Endothelial cell of umbilical vein (primary cell): ENCODE measurements around the gene LYRM2. TPM values are rescaled to one million over a fixed set of nuclear protein-coding genes. Genes with fewer than 3 reads are reported as not detected.

Experiments used
- BruUV-seq: library from RNA; stranded (reverse); fragments of 400-500 nt; replicated peaks from 2 replicates; lab custom pipeline; 2021; lab: Mats Ljungman, UMichigan
- CTCF ChIA-PET: fragments of 300-600, 350-600 bp; sonication (Branson Sonifier 250); formaldehyde crosslinking; loops from one replicate; lab custom pipeline; 2021; ENCODE audit warnings: antibody characterized with exemption, inconsistent platforms; lab: Charles Lee
- POLR2A ChIA-PET: fragments of 300-600, 350-600 bp; sonication (Branson Sonifier 250); formaldehyde crosslinking; loops from one replicate; lab custom pipeline; 2021; ENCODE audit warnings: antibody characterized with exemption, inconsistent platforms; lab: Charles Lee
- DNase-seq: peaks from one replicate; pipeline ENCODE4 v3.0.0-alpha.2; 2011; ENCODE audit warnings: low read depth, low spot score
- FAIRE-seq: peaks from 2 replicates; lab custom pipeline; 2011; peaks lifted over from hg19 to GRCh38; lab: Jason Lieb, UNC
- H2AFZ ChIP-seq: 2 replicates; pipeline ENCODE4 v1.6.0; 2012; ENCODE audit warnings: low read depth, low read length, control low read depth, inconsistent platforms
- H3K27ac ChIP-seq: 2 replicates; pipeline ENCODE4 v1.5.1; 2011; ENCODE audit warnings: low read depth, mild to moderate bottlenecking, control low read depth, low read length, moderate library complexity; ENCODE audit not compliant: insufficient read depth
- H3K27me3 ChIP-seq, 2 experiments: 2 replicates each; pipeline versions ENCODE4 v1.6.0 to v1.6.1; 2011; ENCODE audit warnings: low read length in 2 of 2, mixed read lengths in 1 of 2; ENCODE audit not compliant: control insufficient read depth in 2 of 2, insufficient read depth in 2 of 2
- H3K36me3 ChIP-seq, 2 experiments: 2 replicates in 1 of 2; 3 replicates in 1 of 2; pipeline ENCODE4 v1.5.1; 2011; ENCODE audit warnings: low read length in 2 of 2, mild to moderate bottlenecking in 1 of 2, moderate library complexity in 1 of 2; ENCODE audit not compliant: control insufficient read depth in 2 of 2, insufficient read depth in 2 of 2; ENCODE audit errors: extremely low read depth in 1 of 2
- H3K4me1 ChIP-seq: 3 replicates; pipeline ENCODE4 v1.5.1; 2011; ENCODE audit warnings: mild to moderate bottlenecking, low read length; ENCODE audit not compliant: control insufficient read depth, insufficient read depth; ENCODE audit errors: extremely low read depth
- H3K4me2 ChIP-seq: 2 replicates; pipeline ENCODE4 v1.6.1; 2011; ENCODE audit warnings: low read length, control low read depth, mixed read lengths; ENCODE audit not compliant: insufficient read depth
- H3K4me3 ChIP-seq, 3 experiments: fragments of 200-600 bp in 1 of 3; sonication (generic), shearing (Covaris generic) in 1 of 3; replicated peaks in 1 of 3; 2 replicates each; pipeline ENCODE4 v1.5.1; 2011 to 2016; ENCODE audit warnings: control low read depth in 3 of 3, low read length in 3 of 3, mild to moderate bottlenecking in 2 of 3, inconsistent platforms in 1 of 3, low read depth in 1 of 3, moderate library complexity in 1 of 3; ENCODE audit not compliant: insufficient read depth in 1 of 3
- H3K79me2 ChIP-seq: 2 replicates; pipeline ENCODE4 v1.6.0; 2012; ENCODE audit warnings: low read length, inconsistent platforms; ENCODE audit not compliant: control insufficient read depth, insufficient read depth
- H3K9ac ChIP-seq: replicated peaks from 2 replicates; pipeline ENCODE3; 2011; ENCODE audit warnings: low read length, control low read depth; ENCODE audit not compliant: insufficient read depth; ENCODE audit errors: extremely low read depth
- H3K9me1 ChIP-seq: replicated peaks from 3 replicates; pipeline ENCODE4 v1.6.0; 2011; ENCODE audit warnings: mild to moderate bottlenecking, low read length; ENCODE audit not compliant: control insufficient read depth, insufficient read depth; ENCODE audit errors: extremely low read depth
- H3K9me3 ChIP-seq: replicated peaks from 2 replicates; pipeline ENCODE4 v1.5.1; 2012; ENCODE audit warnings: low read length, inconsistent platforms; ENCODE audit not compliant: control insufficient read depth, insufficient read depth
- H4K20me1 ChIP-seq: replicated peaks from 2 replicates; pipeline ENCODE3; 2011; ENCODE audit warnings: mild to moderate bottlenecking, low read length; ENCODE audit not compliant: control insufficient read depth, insufficient read depth; ENCODE audit errors: extremely low read depth
- FOS ChIP-seq: IDR thresholded peaks from 2 replicates; pipeline ENCODE4 v1.6.1; 2011; ENCODE audit warnings: mild to moderate bottlenecking, low read length, moderate library complexity, borderline replicate concordance; ENCODE audit not compliant: insufficient read depth
- JUN ChIP-seq: IDR thresholded peaks from 2 replicates; pipeline ENCODE4 v1.6.1; 2011; ENCODE audit warnings: borderline replicate concordance, low read depth; ENCODE audit not compliant: insufficient read length, insufficient read depth
- POLR2AphosphoS5 ChIP-seq: IDR thresholded peaks from 2 replicates; pipeline ENCODE4 v1.6.1; 2012; ENCODE audit warnings: low read depth, mild to moderate bottlenecking, control low read depth, low read length, moderate library complexity; ENCODE audit not compliant: insufficient read depth
- dilution Hi-C: fragments of 300-500 bp; cut with MboI; formaldehyde crosslinking; loops from one replicate; pipeline ENCODE4 v1.15.0; 2019; ENCODE audit warnings: low sequenced_read_pairs; ENCODE audit not compliant: extremely low pct_ligation_motif_present
- intact Hi-C: fragments of 100-400 bp; cut with micrococcal nuclease; formaldehyde crosslinking; loops from one replicate; pipeline ENCODE4 v1.10.0; 2022
- polyA plus RNA-seq, 4 experiments: library from polyadenylated mRNA; depleted of rRNA in 3 of 4; stranded (reverse) in 3 of 4; unstranded in 1 of 4; fragments of >200 nt; gene quantifications; 2 replicates each; pipeline versions ENCODE4 v1.2.1 to v1.2.3, GENCODE V29; 2011 to 2012; ENCODE audit warnings: missing spikeins in 1 of 4
- total RNA-seq: library from RNA; stranded (reverse); gene quantifications from 2 replicates; pipeline ENCODE4 v1.2.3, GENCODE V29; 2021

Gene LYRM2
- total and polyA plus RNA-seq, 2 donors (not counting 3 experiments of a cell fraction or from before 2014, with no cell fraction given) = 11.8 to 41.9 TPM

GRCh38 chr6:89605861-89606260, 32.7 kb downstream of the LYRM2 start:
- H2AFZ ChIP-seq = no peak overlapping the region
- no peak overlapping the region for H3K27ac ChIP-seq
- TF ChIP-seq POLR2AphosphoS5 (no peak), FOS (no peak)
- H3K4me1 ChIP-seq = no peaks in the 10 kb centered on the region
- H3K79me2 ChIP-seq = no peaks in the 10 kb centered on the region
- H3K9me3 ChIP-seq = no peaks in the 10 kb centered on the region
- BruUV-seq = no TSS peak
- H3K36me3 ChIP-seq = no peaks in the 10 kb centered on the region
- ChIA-PET CTCF (interaction anchor here (1.2 to 1.7 kb wide), 3 partner anchors 174 to 294 kb away, joined by 3 to 8 read pairs (median 5); partner anchors contain the start of gene ANKRD6), POLR2A (no interaction called here)
- dilution Hi-C loops (no loop called here), intact Hi-C loops (no loop called here)
- H3K9me1 ChIP-seq = no peaks in the 10 kb centered on the region
- H3K27me3 ChIP-seq = no peaks in the 10 kb centered on the region
- no peaks in the 10 kb centered on the region for H4K20me1 ChIP-seq
- no peak overlapping the region for H3K4me3 ChIP-seq
- FAIRE-seq (no peak), DNase-seq (no peak)
- no peak overlapping the region for H3K9ac ChIP-seq
- no peak overlapping the region for H3K4me2 ChIP-seq

- dilution Hi-C loops = no loop called here
- Histone ChIP-seq H4K20me1 (no peaks in the 10 kb centered on the region), H3K27ac (no peak overlapping the region), H3K4me1 (no peaks in the 10 kb centered on the region), H3K9me3 (no peaks in the 10 kb centered on the region), H3K9me1 (no peaks in the 10 kb centered on the region), H3K9ac (no peak overlapping the region), H3K4me2 (no peak overlapping the region), H3K4me3 (no peak overlapping the region), H2AFZ (no peak overlapping the region), H3K36me3 (no peaks in the 10 kb centered on the region), H3K27me3 (no peaks in the 10 kb centered on the region), H3K79me2 (no peaks in the 10 kb centered on the region)
- POLR2A ChIA-PET = no interaction called here
- no TSS peak for BruUV-seq
- DNase-seq (no peak), FAIRE-seq (no peak)
- intact Hi-C loops = no loop called here
- CTCF ChIA-PET = interaction anchor here (0.8 to 1.7 kb wide), 3 partner anchors 14 to 232 kb away, joined by 4 to 8 read pairs (median 5); partner anchors contain the start of gene ANKRD6
- TF ChIP-seq JUN = no peak
These were observed 33.9 kb downstream of the LYRM2 start for GRCh38 chr6:89604653-89605052.
